ENCODE results near the gene TNKS1BP1. TPM values are rescaled to one million over a fixed set of nuclear protein-coding genes. Genes with fewer than 3 reads are reported as not detected.

TNKS1BP1 gene
- total and polyA plus RNA-seq, 2 of the 8 experiments (the other 6 are each of a cell fraction or from before 2014, with no cell fraction given): 50.0 to 122 TPM

GRCh38 chr11:57278721-57279095 lies 46.0 kb downstream of the TNKS1BP1 start (continued):
- TF ChIP-seq CHD7 (IDR thresholded peaks at IDR 0.05; ENCODE audit: insufficient replicate concordance, low read length): no peak
- TF ChIP-seq PHF8 (conservative IDR thresholded peaks at IDR 0.05; ENCODE audit: low read depth, low read length): no peak
- no peak for TF ChIP-seq GABPA (IDR thresholded peaks at IDR 0.05; ENCODE audit: borderline replicate concordance, insufficient read depth, low read length)
- TF ChIP-seq YY1 (IDR thresholded peaks at IDR 0.05; ENCODE audit: low read depth, low read length): no peak
- TF ChIP-seq FOSL1 (IDR thresholded peaks at IDR 0.05; ENCODE audit: insufficient read depth, low read depth, low read length): no peak
- no peak for TF ChIP-seq ZNF274 (IDR thresholded peaks at IDR 0.05; ENCODE audit: borderline replicate concordance, extremely low read depth, low read length)
- no peak for TF ChIP-seq ATF2 (IDR thresholded peaks at IDR 0.05; ENCODE audit: low read length)
- no peak for TF ChIP-seq GTF2F1 (IDR thresholded peaks at IDR 0.05; ENCODE audit: borderline replicate concordance, low read depth, low read length)
- no peak for TF ChIP-seq NANOG (IDR thresholded peaks at IDR 0.05; ENCODE audit: insufficient read depth, low read depth, low read length, poor library complexity, severe bottlenecking)
